ENCODE data around the gene SRRM4.

Gene SRRM4

DNA sequence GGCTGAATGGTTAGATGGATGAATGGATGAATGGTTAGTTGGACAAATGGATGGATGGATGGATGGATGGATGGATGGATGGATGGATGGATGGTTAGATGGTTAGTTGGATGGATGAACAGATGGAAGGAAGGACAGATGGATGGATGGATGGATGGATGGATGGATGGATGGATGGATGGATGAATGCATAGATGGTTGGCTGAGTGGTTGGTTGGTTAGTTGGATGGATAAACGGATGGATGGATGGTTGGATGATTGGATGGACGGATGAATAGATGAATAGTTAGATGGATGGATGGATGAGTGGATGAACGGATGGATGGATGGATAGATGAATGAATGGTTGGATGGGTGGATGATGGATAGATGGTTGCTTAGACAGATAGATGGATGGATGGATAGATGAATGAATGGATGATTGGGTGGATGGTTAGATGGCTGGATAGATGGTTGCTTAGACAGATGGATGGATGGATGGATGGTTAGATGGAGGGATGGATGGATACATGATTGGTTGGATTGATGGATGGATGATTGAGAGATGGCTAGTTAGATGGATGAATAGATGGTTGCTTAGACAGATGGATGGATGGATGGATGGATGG, 148.6 kb downstream of the SRRM4 start:
- DNase-seq: no peak

DNA sequence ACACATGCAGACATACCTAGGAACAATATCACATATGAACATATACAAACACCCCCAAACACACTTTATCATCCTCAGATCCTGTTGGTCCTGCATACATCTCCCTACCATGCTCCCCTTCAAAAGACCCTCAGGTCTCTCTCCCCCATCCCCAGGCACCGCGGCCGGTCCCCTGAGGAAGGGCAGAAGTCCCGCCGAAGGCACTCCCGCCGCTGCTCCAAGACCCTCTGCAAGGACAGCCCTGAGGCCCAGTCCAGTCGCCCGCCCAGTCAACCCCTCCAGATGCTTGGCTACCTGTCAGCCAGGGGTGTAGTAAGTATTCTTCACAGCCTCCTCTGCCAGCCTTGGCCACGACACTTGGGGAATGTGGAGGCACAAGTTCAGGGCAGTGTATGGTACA, 149.2 kb downstream of the SRRM4 start:
- no peak for DNase-seq

DNA sequence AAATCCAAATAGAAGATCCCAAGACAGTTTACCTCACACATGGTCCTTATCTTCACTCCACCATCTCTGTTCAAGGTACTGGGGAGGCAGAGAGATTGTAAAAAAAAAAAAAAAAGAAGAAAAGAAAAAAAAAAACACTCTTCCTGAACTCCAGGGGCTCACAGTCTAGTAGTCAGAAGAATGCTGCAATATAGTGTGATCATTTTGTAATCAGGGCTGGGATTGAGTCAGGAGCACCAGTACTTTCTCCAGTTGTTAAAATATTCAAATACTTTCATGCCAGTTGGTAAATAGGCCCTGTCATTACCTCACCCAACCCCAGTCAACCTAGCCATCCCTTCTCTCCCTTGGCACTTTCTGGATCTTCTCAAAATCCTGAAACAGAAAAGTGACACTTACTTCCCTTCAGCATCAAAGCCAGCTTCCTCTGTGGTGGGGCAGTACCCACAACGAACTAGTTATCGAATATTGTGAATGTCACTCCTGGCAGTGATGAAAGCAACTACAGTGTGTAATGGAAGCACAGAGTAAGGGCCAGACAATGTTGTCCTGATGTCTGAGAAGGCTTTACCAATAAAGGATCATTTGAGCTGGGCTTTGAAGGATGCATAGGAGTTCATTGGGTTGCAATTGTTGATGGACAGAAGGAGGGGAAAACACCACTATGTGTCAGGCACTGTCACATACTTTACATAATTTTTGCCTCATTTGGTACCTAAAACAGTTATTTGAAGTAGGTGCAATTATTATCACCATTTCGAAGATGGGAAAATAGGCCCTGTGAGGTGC, 153.1 kb downstream of the SRRM4 start:
- DNase-seq: no peak

DNA sequence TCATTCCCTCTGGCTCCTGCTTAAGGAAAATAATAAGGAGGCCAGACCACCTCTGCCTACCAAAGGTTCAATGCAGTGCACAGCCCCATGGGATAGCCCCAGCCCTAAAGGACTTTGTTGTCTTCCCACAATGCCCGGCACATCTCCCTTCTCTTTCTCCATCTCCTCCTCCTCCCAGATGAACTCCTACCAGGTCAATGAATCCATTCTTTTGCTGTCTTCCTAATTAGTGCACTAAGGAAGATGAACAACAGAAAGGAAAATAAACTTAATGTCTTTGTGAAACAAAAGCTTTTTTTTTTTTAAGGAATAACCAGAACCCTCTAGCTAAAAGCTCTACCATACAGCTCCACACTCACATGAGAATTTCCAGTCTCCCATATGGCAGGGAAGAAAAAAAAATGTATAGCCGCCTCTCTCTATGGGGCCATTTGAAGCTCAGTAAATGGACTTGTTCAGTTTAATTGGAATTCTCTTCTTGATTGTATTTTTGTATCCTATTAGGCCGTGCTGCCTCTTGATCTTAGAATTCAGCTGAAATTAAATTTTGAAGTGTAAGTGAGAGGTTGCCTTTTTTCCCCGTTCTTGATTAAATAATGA, 155.6 kb downstream of the SRRM4 start:
- DNase-seq: no peak

DNA sequence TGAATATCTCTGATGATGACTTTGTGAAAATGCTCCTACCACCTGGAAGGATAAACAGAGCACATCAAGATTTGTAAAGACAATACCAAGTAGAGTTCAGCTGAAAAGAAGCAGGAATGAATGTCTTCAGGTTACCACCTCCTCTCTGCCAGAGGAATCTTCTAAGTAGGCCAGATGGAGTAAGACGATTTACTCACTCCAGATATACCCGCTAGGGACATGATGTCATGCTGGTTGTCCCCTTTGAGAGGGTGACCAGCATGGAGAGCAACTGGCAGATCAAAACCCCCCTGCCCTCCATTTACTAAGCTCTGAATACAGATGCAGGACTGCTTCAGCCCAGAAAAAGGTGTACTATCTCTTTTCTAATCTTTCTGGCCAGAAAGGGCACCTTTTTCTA, 158.1 kb downstream of the SRRM4 start:
- DNase-seq: no peak

DNA sequence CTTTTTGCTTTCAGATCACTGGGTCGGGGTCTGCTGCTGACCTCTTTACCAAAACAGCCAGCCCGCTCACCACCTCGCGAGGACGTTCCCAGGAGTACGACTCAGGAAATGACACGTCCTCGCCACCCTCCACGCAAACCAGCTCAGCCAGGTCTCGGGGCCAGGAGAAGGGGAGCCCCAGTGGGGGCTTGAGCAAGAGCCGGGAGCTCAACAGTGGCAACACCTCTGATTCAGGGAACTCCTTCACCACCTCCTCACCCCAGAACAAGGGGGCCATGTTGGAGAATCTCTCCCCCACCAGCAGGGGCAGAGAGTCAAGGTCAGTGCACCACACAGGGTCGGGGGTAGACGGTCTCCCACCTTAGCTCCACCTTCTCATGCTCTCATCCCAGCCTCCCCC, 164.0 kb downstream of the SRRM4 start:
- no peak for DNase-seq

DNA sequence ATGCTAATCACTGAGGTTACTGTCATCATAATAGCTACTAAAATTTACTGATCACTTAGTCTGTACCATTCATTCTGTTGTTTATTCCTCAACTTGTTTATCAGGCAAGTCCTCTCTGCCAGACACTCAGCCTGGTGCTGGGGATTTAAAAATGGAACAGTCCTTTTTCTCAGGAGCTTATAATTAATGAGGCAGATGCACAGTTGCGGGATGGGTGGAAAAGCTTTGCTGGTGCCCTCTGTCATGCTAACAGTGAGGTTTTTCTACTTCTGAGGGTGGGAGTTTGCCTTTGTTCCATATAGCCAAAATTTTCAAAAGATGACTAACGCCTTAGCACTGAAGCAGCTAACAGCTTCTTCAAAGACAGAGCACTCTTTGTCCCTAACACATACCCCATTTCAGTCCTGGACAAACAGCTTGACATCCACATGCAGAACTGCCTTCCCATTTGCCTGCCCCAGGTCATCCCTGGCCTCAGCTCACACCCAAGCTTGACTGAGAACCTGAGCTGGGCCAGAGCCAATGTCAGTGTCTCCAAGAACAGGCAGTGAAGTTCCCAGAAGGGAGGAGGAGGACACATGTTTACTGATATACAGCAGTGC, 166.6 kb downstream of the SRRM4 start:
- no peak for DNase-seq

DNA sequence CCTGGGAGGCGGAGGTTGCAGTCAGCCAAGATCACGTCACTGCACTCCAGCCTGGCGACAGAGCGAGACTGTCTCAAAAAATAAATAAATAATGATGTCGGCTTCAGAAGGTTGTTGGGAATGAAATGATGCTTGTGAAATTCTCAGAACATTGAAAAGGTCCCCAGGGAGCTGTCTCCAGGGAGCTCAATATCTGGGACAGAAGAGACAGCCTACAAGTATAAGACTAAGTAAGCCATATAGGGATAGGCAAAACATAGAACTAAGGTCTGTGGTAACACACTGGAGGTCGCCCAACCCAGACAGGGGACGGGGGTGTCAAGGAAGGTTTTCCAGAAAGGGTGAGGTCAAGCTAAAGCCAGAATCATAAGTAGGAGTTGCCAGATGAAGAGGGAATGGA, 167.9 kb downstream of the SRRM4 start:
- no peak for DNase-seq

DNA sequence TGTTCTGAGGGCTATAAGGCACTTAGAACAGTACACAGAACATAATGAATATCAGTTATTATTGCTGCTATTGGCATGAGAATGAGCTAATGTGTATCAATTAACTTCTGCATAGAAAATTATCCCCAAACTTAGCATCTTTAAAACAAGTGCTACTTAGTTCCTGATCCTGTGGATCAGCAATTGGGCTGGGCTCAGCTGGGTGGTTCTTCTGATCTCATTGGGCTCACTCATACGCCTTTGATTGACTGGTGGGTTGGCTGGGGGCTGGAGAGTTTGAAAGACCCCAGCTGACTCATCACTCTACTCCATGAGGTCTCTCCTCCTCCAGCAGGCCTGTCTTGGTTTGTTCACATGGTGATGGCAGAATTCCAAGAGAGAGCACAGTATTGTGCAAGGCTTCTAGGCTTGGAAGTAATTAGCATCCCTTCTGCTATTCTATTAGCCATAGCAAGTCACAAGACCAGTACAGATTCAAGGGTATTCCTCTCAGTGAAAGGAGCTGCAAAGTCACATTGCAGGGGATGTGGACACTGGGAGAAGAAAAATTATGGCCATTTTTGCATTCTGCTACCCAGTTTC, 170.2 kb downstream of the SRRM4 start:
- no peak for DNase-seq

DNA sequence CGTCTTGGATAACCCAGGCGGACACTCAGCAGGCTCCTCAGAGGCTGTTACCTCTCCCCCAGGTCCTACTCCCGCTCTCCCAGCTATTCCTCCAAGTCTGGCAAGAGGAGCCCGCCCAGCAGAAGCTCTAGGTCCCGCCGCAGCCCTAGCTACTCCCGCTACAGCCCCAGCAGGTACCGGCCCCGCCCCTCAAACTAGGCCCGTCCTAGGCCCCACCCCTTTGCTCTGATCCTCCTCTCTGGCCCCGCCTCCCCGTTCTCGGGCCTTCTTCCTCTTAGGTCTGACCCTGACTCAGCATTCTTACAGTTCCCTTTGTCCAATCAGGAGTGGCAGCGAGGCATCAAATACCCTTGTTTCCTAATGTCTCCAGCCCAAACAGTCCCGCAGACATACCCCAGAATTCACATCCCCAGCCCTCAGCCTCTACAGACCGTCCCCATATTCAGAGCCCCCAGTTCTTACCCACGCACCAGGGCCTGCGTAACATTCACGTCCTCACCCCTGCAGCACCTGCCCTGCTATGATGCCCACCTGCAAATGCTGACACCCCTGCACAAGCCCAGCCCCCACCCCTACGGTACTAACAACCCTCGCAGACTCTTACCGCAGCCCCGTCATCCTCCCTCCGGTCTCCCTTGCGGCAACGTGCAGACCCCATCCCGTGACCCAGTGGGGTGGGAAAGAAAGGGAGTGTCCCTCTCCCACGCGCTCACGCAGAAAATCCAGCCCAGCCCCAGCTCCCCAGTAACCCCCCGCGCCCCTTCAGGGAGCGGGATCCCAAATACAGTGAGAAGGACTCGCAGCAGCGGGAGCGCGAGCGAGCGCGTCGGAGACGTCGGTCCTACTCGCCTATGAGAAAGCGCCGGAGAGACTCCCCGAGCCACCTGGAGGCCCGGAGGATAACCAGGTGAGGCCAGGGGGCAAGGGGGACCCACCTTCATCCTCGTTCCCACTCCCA, 172.4 kb downstream of the SRRM4 start:
- DNase-seq: no peak

DNA sequence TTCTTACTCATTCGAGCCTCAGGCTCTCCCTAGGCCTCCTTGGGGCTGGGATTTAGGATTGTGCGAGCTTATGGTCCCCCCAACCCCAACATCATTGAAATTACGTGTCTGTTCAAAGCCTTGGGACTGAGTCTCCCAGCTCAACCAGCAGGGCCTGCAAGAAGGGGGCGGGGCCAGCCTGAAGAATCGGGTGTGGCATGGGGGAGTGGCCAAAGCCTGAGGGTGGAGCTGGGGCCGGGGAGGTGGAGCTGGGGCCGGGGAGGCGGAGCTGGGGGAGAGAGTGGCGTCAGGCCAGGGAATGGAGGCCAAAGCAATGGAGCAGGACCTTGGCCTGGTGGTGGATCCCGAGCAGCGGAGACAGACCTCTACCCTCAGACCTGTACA, 173.1 kb downstream of the SRRM4 start:
- no peak for DNase-seq

DNA sequence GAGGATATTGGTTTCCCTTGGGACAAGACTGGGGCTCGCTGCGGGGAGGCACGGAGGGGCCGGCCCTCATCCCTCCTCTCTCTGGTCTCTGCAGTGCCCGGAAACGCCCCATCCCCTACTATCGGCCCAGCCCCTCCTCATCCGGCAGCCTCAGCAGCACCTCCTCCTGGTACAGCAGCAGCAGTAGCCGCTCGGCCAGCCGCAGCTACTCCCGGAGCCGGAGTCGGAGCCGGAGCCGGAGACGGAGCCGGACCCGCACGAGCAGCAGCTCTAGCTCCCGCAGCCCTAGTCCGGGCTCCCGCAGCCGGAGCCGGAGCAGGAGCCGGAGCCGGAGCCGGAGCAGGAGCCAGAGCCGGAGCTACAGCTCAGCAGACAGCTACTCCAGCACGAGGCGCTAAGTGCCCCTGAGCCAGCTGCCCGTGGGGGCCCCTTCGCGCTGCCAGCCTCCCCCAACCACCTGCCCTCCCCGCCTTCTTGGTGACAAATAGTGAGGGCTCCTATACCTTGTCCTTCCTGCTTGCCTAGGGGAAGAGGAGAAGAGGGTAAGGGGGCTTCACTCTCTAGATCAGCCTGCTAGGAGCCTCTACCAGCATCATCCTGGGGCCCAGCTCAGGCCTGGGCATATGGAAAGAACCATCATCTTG, 175.2 kb downstream of the SRRM4 start:
- no peak for DNase-seq

DNA sequence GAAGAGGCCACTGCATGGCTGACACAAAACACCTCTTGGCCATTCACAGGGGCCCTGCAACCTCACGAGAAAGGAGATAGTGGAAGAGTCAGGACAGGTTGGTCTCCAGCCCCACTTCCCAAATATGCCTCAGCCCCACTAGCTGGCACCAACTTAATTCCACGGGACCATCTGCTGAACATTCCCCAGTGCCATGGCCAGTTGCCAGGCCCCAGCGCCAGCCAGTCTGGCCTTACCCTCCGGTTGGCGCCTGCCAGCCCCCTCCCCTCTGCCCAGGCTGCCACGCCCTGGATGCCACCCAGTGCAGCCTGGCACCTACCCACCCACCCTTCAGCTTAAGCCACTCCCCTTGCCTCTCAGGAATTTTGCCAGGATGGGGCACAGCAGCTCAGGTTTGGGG, 176.2 kb downstream of the SRRM4 start:
- DNase-seq: peak; percentile 38

DNA sequence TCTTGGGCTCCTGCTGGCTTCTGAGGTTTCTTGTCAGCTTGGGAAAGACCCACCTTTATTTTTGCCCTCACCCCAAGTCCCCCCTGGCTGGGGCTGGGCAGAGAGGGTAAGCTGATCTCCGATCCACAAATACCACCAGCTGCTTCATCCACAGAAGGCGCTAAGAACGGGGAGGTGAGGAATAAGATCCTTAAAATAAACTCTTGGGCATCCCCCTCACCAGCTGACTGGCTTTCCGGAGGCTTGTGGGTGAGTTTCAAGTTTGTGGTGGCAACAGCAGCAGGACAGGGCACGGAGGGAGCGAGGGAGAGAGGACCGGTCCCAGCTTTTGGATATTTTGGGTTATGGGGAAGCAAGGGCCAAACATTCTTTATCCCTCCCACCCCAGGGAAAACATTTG, 176.6 kb downstream of the SRRM4 start:
- no peak for DNase-seq

DNA sequence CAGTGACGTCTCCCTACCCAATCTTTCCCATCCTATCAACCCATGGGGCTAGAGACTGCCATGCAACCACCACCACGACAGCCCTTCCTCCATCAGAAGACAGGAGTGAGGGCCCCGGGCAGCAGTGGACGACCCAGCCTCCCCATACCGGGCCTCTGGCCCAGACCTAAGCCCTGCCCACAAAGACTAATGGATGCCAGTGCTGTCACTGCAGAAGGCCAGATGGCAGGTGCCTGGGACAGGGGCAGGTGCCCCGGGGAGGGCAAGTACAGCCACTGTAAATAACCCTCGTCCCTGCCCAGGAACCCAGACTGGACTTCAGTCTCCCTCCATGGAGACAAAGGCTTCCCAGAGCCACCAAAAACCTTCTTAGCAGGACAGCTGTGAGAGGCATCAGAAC, 177.1 kb downstream of the SRRM4 start:
- no peak for DNase-seq

DNA sequence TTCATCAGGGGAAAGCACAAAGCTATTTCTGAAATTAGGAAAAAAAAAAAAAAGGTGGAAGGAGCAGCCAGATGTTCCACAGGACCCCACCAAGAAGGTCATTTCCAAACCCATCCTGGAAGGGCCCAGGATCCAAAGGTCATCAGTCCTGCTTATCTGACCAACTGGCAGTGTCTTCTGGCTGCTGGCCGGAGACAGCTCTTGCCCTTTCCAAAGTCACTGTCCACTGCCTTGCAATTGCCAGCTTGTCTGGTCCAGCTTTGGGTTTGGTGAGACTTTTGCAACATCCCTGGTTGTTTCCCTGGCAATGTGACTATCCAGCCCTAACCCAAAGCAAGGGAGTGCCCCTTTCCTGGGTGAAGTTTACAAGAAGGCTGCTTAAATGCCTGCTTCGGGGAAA, 178.5 kb downstream of the SRRM4 start:
- DNase-seq: no peak

DNA sequence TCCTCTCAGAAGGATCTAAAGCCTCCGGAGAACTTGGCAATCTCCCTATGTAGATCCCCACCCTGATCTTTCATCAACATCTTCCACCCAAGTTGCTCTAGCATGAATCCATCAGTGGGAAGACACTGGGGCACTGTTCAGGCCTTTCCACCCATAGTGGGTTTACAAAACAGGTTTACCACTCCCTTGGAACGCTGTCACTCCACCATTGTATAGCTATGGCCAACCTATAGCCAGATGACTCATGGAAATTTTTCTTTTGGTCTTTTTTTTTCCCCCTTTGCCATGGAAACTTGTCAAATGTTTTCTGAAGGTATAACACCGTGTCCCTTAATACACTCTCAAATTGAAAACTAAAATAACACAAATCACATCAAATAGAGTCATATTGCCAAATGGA, 186.6 kb downstream of the SRRM4 start:
- DNase-seq: no peak

DNA sequence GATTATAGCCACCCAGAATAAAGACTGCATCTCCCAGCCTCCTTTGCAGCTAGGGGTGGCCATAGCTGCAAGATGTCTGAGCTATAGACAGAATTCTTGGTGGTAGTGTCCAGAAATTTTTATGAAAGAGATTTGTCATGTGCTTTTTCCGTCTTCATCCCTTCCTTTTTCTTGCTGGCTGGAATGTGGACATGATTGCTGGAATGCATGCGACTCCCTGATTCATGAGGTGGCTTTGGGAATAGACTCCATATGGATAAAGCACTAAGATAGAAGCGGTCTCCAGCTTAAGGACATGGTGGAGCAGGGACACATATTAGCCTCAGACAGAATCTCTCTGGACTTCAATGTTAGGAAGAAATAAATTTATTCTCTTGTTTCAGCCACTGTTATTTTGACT, 187.4 kb downstream of the SRRM4 start:
- no peak for DNase-seq

DNA sequence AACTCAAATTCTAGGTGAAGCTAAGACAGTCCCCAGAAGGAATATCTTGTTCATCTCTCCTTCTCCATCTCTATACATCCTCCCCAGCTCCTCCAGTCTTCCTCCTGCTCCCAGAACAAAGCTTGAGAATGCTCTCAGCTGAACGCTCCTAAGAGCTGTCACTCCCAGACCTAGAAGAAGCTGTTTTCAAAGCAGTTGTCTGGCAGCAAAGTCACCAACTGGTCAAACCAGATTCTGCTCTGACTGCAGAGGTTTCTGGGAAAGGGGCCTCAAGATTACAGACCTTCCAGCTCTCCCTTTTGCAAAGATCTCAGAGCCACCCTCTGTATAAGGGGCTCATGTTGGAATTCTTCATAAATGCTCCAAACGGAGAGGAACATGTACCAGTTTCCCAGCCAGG, 187.8 kb downstream of the SRRM4 start:
- DNase-seq: no peak

DNA sequence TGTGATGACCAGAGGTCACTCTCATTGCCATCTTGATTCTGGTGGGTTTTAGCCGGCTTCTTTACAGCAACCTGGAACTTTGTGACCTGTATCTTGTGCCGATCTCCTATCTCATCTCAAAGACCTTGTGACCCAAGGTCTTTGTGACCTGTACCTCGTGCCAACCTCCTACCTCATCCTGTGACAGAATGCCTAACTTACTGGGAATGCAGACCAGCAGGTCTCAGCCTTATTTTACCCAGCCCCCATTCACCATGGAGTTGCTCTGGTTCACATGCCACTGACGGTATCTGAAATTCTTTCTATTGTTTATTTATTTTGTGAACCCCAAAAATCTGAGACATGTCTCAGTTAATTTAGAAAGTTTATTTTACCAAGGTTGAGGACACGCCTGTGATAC, 189.9 kb downstream of the SRRM4 start:
- no peak for DNase-seq

DNA sequence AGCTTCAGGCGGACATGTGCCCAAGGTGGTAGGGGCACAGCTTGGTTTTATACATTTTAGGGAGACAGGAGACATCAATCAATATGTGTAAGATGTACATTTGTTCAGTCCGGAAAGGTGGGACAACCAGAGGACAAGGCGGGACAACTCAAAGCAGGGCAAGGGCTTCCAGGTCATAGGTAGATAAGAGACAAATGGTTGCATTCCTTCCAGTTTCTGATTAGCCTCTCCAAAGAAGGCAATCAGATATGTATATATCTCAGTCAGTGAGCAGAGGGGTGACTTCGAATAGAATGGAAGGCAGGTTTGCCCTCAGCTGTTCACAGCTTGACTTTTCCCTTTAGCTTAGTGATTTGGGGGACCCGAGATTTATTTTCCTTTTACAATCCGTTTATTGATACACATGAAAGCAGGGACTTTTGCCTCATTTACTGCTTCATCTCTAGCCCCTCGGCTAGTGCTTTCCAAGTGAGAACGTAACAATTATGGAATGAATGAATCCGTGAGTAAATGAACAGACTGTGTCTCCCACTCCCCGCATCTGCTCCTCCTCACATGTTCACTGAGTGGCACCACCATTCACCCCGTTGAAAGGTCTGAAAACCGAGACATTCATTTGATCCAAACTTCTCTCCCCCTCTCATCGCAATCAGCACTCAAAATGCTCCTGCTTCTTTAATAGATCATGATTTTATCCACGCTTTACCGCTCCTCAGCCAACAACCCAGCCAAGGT, 190.5 kb downstream of the SRRM4 start:
- no peak for DNase-seq
